Adrenal gland (tissue), 12 donors: ENCODE results near the gene FGF19. TPM values are rescaled to one million over a fixed set of nuclear protein-coding genes. Genes with fewer than 3 reads are reported as not detected.
A peak's percentile ranks its signal among the peaks of the same experiment; 100 is the strongest.

Experiments used
- DNase-seq, 7 donors: peaks; one replicate each; pipeline ENCODE4 v3.0.0-alpha.2; 2019 to 2020
- H3K27ac ChIP-seq, 5 donors: fragments of 200-600 bp; sonication (generic) in 4 of 5; 1 replicate in 3 of 5; 2 replicates in 2 of 5; pipeline versions ENCODE4 v1.5.1 to v1.8.0; 2016 to 2020; ENCODE audit warnings: mild to moderate bottlenecking in 1 of 5
- H3K27me3 ChIP-seq: fragments of 200-600 bp; 2 replicates; pipeline ENCODE4 v1.8.0; 2021
- H3K36me3 ChIP-seq, 2 donors: fragments of 200-600 bp; replicated peaks in 1 of 2; 1 replicate in 1 of 2; 2 replicates in 1 of 2; pipeline versions ENCODE4 v1.5.1 to v1.8.0; 2018 to 2022
- H3K4me1 ChIP-seq, 2 donors: fragments of 200-600 bp; replicated peaks in 1 of 2; 1 replicate in 1 of 2; 2 replicates in 1 of 2; pipeline versions ENCODE4 v1.5.1 to v1.8.0; 2018 to 2021
- H3K4me3 ChIP-seq, 4 donors: fragments of 200-600 bp; sonication (generic) in 3 of 4; one replicate each; pipeline ENCODE4 v1.5.1; 2016 to 2018
- H3K9me3 ChIP-seq, 3 donors: fragments of 200-600 bp; sonication (generic) in 1 of 3; replicated peaks in 1 of 3; 1 replicate in 2 of 3; 2 replicates in 1 of 3; pipeline versions ENCODE4 v1.5.1 to v1.8.0; 2016 to 2021
- POLR2A ChIP-seq, 2 donors: fragments of 450-650 bp; IDR thresholded peaks; one replicate each; pipeline ENCODE4 v1.6.1; 2017; ENCODE audit warnings: antibody characterized with exemption in 2 of 2, mild to moderate bottlenecking in 2 of 2, moderate library complexity in 1 of 2
- WGBS, 4 donors: extraction: QIAGEN DNeasy Blood & Tissue Kit in 2 of 4; methylation state at CpG; one replicate each; pipeline versions ENCODE4 v1.1.5 to v1.1.7; 2013 to 2017; 5-methylcytosine and 5-hydroxymethylcytosine counted together
- intact Hi-C, 2 donors: fragments of 100-400 bp; cut with DNase I; formaldehyde crosslinking; loops; one replicate each; pipeline versions ENCODE4 v1.14.1 to v1.15.0; 2022 to 2023
- polyA plus RNA-seq, 3 donors: library from polyadenylated mRNA; stranded (reverse); fragments of 200-250 nt in 2 of 3; fragments of 350-450 nt in 1 of 3; fragmentation: Illumina TruSeq in 1 of 3; extraction: RNeasy Lipid Tissue Mini Kit (QIAGEN cat#74804) in 1 of 3; gene quantifications; one replicate each; pipeline ENCODE4 v1.2.3, GENCODE V29; 2013 to 2014
- total RNA-seq, 9 donors: library from RNA; depleted of rRNA in 4 of 9; stranded (reverse); fragments of >200 nt in 4 of 9; fragments of 120-200 nt in 1 of 9; fragmentation: NEBNext Ultra II Directional in 1 of 9; extraction: Animal tissue kit (Norgen Biotek cat#: 25700) in 1 of 9; gene quantifications; one replicate each; pipeline versions ENCODE4 v1.1.0 to v1.2.4, GENCODE V29; 2013 to 2023
- TF ChIP-seq, protein P1 (sequence below), 6 experiments: fragments of 450-650 bp in 4 of 6; fragments of 200-600 bp in 2 of 6; sonication (generic) in 1 of 6; IDR thresholded peaks; 1 replicate in 5 of 6; 2 replicates in 1 of 6; pipeline versions ENCODE4 v1.5.1 to v1.8.0; 2016 to 2021; ENCODE audit warnings: antibody characterized with exemption in 6 of 6, mild to moderate bottlenecking in 2 of 6, moderate library complexity in 1 of 6
- donor health status: healthy with polysubstance abuse.
- donor health status: Bipolar disorder and iron deficiency.
- donor health status: DM: yes; HTN: yes; CAD: no.
- donor health status: DM: no; HTN: no; CAD: no.
- donor health status: DM: no; HTN: no; CAD: no.
- donor health status: DM: yes; HTN: yes; CAD: no.

The FGF19 gene
- total and polyA plus RNA-seq, 12 donors = not detected

- no peak for DNase-seq
- Histone ChIP-seq H3K36me3 (peaks cover 0 to 12% of the 10 kb centered on the region in 2 donors), H3K27me3 (no peaks in the 10 kb centered on the region), H3K4me1 (peaks cover 6% of the 10 kb centered on the region in 2 donors), H3K27ac (no peak overlapping the region), H3K9me3 (no peaks in the 10 kb centered on the region), H3K4me3 (no peak overlapping the region)
- TF ChIP-seq, protein P1, sequence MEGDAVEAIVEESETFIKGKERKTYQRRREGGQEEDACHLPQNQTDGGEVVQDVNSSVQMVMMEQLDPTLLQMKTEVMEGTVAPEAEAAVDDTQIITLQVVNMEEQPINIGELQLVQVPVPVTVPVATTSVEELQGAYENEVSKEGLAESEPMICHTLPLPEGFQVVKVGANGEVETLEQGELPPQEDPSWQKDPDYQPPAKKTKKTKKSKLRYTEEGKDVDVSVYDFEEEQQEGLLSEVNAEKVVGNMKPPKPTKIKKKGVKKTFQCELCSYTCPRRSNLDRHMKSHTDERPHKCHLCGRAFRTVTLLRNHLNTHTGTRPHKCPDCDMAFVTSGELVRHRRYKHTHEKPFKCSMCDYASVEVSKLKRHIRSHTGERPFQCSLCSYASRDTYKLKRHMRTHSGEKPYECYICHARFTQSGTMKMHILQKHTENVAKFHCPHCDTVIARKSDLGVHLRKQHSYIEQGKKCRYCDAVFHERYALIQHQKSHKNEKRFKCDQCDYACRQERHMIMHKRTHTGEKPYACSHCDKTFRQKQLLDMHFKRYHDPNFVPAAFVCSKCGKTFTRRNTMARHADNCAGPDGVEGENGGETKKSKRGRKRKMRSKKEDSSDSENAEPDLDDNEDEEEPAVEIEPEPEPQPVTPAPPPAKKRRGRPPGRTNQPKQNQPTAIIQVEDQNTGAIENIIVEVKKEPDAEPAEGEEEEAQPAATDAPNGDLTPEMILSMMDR (IDR thresholded peaks at IDR 0.05) = no peak
- intact Hi-C loops = no loop called here
- 72 to 82% (median 76%) methylated on average over 20 of the region's 20 CpGs for WGBS, 4 donors
These were observed 47.0 kb downstream of the FGF19 start for GRCh38 chr11:69656536-69657455.

DNA sequence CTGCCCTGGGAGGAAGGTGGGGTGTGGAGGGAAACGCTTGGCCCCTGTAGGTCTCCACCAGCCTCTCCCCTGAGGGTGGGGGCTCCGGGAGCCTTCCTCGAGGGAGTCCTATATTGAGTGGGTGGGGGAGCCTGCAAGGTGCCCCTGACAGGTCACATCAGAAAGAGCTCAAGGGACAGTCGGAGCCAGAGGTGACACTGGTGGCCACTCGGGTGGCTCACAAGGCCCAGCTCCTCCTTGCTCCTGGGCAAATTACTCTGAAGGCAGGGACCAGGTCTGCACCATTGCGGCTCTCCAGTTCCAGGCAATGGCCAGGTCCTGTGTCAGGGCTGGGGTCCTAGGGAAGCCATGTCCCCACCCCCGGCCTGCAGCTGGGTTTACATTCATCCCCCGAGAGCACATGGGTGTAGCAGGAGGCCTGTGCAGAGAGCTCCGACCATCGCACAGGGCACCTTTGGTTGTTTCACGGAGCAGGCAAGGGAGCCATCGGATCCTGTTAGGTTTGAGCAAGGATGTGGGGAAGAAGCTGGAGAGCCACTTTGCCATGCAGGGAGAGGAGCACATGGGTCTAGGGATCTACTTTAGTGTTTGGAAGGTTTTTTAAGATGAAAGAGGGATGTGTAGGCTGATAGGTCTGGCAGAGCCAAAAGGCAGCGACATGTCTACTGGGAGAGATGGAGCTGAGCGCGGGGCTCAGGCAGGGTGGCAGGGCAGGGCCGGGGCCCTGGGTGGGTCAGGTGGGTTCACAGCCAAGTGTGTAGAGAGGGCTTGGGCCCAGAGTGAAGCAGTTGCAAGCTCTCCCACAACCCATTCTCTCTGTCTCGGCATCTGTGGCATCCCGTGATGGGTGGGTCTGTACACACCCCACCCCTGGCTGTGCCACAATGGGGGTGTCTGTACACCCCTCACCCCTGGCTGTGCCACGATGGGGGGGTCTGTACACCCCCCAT, 48.1 kb downstream of the FGF19 start:
- peaks cover 6% of the 10 kb centered on the region in 2 donors for H3K4me1 ChIP-seq
- no peaks in the 10 kb centered on the region for H3K27me3 ChIP-seq
- DNase-seq = no peak
- H3K9me3 ChIP-seq = no peaks in the 10 kb centered on the region
- no peak overlapping the region for H3K27ac ChIP-seq
- TF ChIP-seq, protein P1 (IDR thresholded peaks at IDR 0.05) = no peak
- TF ChIP-seq POLR2A (IDR thresholded peaks at IDR 0.05) = no peak
- WGBS, 4 donors = 86 to 96% (median 91%) methylated on average over 11 to 19 of the region's 19 CpGs
- H3K36me3 ChIP-seq = peaks cover 0 to 22% of the 10 kb centered on the region in 2 donors
- intact Hi-C loops = no loop called here
- no peak overlapping the region for H3K4me3 ChIP-seq

DNA sequence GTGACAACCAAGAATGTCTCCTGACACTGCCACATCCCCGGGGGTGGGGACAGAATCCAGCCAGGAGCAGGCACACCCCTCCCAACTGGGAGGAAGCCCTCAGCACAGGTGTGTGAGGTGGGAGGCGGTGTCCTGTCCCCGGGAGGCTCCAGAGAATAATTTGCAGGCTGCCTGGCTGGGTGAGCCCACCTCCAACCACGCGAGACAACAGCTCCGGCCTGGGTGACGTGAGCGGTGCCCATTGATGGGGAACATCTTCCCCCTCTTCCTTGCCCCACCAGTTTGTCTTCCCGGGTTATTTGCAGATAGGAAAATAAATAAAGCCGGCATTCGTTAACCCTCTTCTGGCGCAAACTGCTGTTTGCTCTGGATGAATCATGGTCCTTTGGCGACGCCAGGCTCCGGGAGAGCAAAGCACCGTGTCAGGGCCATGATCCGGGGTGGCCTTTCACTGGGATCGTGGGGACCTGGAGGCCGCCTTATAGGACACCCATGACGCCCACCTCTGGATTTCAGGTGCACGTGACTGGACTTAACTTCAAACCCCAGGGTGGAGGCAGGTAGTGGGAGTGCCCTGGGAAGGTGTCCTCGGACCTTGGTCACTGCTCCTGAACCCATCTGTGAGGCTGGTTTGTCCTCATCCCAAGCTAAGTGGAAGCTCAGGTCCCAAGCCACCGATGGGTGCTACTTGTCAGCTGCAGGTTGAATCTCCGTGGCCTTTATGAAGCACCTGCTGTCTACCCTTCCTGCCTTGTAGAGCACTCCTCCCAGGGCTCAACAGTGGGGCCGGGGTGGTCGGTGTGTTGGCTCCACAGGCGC, 49.0 kb downstream of the FGF19 start:
- peaks cover 6% of the 10 kb centered on the region in 2 donors for H3K4me1 ChIP-seq
- no peaks in the 10 kb centered on the region for H3K27me3 ChIP-seq
- H3K36me3 ChIP-seq = peaks cover 0 to 30% of the 10 kb centered on the region in 2 donors
- H3K4me3 ChIP-seq = no peak overlapping the region
- WGBS, 4 donors = 43 to 54% (median 52%) methylated on average over 19 to 27 of the region's 27 CpGs
- H3K9me3 ChIP-seq = no peaks in the 10 kb centered on the region
- intact Hi-C loops = no loop called here
- TF ChIP-seq, protein P1 (IDR thresholded peaks at IDR 0.05) = no peak
- TF ChIP-seq POLR2A (IDR thresholded peaks at IDR 0.05) = no peak
- H3K27ac ChIP-seq = peak overlapping the region in 1 of 5 donors; percentile 59
- peak in 5 of 7 donors; percentile 57 to 72 (median 66) for DNase-seq
